HG02571 (cell line): ENCODE data around the gene HCFC1R1.
"Not testable (repeated sequence)": the region's sequence is repeated elsewhere in the genome, so short reads cannot be mapped to it uniquely, and the experiment has no call there.

Source experiments
- ATAC-seq: cut with Tn5 transposase; IDR thresholded peaks from one replicate; pipeline ENCODE4 v1.9.1; 2021; ENCODE audit warnings: mild to moderate bottlenecking, moderate library complexity; ENCODE audit not compliant: unreplicated experiment

Gene HCFC1R1, protein sequence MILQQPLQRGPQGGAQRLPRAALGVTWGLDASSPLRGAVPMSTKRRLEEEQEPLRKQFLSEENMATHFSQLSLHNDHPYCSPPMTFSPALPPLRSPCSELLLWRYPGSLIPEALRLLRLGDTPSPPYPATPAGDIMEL

DNA sequence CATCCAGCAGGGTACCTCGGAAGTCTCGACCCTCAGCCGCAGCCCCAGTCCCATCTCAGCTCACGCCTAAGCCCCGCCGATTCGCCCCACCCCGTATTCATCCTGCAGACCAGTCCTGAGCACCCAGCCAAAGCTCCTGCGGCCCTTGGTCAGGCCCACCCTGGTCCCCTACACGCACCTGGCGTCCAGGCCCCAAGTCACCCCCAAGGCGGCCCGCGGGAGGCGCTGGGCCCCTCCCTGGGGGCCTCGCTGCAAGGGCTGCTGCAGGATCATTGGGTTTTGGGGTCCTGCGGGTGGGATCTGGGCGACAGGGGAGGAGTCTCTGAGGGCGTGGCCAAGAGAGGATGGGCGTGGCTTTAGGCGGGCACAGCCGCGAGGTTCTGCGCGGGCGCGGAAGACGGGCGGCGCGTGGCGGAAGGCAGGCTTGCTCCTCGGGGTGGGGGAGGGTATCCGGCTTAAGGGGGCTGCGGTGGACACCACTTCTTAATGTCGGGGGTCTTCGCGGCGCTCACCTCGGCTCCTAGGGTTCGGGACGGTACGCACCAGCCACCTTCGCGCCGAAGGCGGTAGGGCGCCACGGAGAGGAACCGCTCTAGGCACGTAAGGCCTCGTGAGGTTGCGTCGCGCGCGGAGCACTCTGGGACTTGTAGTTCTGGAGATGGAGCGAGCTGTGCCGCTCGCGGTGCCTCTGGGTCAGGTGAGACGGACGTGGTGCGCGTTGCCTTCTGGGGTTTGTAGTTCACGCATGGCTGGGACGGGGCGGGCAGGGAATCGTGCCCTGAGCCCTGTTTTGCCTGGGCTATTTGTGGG is at the start of gene HCFC1R1, which contains the start of gene THOC6:
Gene HCFC1R1 (minus strand): TSS at position 274 of the 810 bp plus-strand sequence. CDS start 1 bp downstream, at position 273.
Gene THOC6 (plus strand): TSS at position 367 of the 810 bp plus-strand sequence. CDS start 292 bp downstream, at position 659.
- peak; percentile 65 for ATAC-seq

DNA sequence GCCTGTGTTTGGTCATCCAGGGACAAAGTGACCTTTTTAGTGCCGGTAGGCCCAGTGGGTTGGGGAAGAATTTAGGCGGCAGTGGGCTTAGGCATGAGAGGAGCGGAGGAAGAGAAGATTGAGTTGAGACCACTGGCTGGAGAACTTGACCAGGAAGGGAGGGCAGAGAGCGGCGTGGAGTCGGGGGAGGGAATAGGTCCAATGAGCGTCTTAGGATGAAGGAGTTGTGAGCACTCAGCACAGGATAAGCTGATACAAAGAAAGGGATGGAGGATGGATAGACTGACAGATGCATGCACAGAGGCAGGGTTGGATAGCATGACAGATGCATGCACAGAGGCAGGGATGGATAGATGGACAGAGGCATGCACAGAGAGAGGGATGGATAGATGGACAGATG is 49.7 kb upstream of the HCFC1R1 start:
- no peak for ATAC-seq

GRCh38 chr16:3072576-3073263 is 49.0 kb upstream of the HCFC1R1 start:
- ATAC-seq = not testable (repeated sequence)

GRCh38 chr16:3072148-3072547 is 48.4 kb upstream of the HCFC1R1 start:
- ATAC-seq = not testable (repeated sequence)

GRCh38 chr16:3071655-3072054 is 47.9 kb upstream of the HCFC1R1 start:
- no peak for ATAC-seq

DNA sequence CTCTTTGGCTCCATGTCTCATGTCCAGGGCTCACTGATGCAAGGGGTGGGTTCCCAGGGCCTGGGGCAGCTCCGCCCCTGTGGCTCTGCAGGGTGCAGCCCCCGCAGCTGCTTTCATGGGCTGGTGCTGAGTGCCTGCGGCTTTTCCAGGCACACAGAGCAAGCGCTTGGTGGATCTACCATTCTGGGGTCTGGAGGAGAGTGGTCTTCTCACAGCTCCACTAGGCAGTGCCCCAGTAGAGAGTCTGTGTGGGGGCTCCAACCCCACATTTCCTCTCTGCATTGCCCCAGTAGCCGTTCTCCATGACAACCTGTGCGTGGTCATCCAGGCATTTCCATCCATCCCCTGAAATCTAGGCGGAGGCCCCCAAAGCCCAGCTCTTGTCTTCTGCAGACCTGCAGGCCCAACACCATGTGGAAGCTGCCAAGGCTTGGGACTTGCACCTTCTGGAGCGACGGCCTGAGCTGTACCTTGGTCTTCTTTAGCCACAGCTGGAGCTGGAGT is 46.9 kb upstream of the HCFC1R1 start:
- no peak for ATAC-seq

DNA sequence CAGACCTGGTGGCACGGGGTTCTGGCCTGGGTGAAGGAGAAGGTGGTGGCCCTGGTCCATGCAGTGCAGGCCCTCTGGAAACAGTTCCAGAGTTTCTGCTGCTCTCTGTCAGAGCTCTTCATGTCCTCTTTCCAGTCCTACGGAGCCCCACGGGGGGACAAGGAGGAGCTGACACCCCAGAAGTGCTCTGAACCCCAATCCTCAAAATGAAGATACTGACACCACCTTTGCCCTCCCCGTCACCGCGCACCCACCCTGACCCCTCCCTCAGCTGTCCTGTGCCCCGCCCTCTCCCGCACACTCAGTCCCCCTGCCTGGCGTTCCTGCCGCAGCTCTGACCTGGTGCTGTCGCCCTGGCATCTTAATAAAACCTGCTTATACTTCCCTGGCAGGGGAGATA is 45.4 kb upstream of the HCFC1R1 start:
- not testable (repeated sequence) for ATAC-seq

GRCh38 chr16:3068487-3068886 is 44.7 kb upstream of the HCFC1R1 start:
- no peak for ATAC-seq

- ATAC-seq = no peak
These were observed 42.7 kb upstream of the HCFC1R1 start for GRCh38 chr16:3066440-3066748.

GRCh38 chr16:3065742-3066439 is 42.1 kb upstream of the HCFC1R1 start:
- ATAC-seq = no peak

DNA sequence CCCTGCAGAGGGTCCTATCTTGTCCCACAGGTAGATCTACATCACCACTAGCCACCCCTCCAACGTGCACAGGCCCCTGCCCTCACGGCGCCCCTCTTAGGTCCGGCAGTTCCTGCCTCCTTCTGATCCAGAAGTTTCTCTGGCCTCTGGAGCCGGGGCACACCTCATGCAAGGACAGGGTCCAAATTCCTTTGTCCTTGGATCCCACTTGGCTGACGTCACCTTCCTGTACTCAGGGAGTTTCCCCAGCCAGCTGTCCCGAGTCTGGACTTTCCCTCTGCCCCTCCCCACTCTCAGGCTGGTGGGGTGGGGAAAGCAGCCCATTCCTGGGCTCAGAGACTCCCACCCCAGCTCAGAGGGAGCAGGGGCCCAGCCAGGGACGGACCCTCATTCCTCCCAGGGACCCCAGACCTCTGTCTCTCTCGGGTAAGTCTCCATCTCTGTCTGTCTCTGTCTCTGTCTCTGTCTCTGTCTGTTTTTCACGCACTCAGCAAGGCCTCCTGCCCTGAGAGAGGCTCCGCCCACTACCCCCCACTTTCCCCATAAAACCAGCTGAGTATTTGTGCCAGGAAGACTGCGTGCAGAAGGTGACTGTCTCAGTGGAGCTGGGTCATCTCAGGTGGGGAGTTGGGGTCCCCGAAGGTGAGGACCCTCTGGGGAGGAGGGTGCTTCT is 41.5 kb upstream of the HCFC1R1 start, which contains the start of gene IL32:
Gene IL32 (plus strand): TSS at position 572 of the 673 bp plus-strand sequence. CDS start 172 bp downstream, outside the sequence.
- no peak for ATAC-seq

DNA sequence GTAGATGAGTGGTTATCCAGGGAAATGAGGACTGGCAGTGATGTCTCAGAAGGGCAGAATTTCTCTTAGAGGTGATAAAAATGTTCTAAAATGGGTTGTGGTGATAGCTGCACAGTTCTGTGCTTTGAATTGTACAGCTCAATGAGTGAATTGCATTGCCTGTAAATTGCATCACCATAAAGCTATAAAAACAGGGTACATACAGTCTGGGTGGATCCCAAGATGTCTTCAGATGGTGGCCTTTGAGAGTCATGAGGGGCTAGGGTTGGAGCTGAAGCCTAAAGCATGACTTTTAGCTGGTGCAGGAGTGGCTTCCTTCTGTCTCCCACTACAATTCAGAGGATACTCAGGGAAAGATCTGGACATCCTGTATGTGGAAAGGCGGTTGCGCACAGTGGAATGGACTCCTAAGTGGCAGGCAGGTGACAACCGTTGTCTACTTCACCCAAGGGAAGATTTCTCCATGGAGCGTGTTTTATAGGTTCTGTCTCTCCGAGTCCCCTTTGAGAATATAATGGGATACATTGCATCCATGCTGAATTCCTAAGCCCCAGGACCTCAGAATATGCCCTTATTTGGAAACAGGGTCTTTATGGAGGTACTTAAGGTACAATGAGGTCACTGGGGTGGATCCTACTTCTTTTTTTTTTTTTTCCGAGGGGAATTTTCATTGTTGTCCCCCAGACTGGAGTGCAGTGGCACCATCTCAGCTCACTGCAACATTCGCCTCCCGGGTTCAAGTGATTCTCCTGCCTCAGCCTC is 40.1 kb upstream of the HCFC1R1 start:
- no peak for ATAC-seq

- ATAC-seq = no peak
These were observed 38.8 kb upstream of the HCFC1R1 start for GRCh38 chr16:3062553-3062952.

DNA sequence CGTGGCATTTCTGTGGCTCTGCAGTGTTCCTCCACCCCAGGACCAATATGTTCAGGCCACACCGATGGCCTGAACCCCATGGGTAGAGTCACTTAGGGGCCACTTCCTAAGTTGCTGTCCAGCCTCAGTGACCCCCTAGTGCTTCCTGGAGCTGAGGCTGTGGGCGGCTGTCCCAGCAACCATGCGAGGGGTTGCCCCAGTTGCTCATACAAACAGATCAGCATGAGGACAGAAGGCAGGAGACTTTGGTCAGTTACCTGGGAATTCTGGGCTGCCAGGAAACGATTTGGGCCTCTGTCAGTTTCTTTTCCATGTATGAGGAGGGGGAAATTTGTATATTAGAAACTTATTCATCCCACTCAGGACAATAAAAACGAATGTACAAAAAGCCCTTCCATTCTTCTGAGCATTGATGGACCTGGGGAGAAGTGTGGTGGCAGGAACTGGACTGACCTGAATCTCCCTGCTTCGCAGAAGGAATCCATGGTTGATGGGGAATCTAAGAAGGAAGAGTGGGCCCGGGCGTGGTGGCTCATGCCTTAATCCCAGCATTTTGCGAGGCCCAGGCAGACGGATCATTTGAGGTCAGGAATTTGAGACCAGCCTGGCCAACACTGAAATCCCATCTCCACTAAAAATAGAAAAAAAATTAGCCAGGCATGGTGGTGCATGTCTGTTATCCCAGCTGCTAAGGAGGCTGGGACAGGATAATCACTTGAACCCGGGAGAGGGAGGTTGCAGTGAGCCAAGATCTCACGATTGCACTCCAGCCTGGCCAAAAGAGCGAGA is 36.8 kb upstream of the HCFC1R1 start:
- no peak for ATAC-seq

GRCh38 chr16:3059723-3060242 is 36.0 kb upstream of the HCFC1R1 start:
- no peak for ATAC-seq

DNA sequence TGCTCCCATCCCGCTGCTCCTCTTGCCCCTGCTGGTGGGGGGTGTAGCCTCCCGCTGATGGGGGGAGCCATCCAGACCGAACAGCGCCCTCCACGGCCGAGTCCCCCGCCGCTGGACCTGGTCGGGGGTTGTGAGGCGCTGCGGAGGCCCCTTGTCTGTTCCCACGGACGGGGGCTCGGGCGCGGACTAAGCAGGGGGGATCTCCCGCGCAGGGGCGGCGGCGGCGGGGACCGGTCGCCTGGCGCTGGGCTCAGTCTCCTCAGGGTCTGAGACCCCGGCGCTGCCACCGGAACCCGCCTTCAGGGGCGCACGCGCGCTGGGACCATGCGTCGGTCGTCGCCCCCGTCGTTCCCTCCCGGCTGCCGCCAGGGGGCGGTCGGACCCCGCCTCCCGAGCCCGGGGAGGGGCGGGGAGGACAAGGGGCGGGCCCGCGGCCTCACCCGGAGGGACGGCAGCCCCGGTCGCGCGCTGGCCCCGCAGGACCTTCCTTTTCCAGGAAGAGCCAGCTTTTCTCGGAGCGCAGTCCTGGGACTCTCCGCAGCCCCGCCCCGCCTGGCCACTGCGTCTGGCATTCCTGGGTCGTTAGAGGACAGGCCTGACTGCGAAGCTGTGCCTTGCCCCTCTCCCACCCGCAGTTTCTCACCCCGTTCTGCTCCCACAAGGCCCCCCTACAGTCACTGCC is 35.4 kb upstream of the HCFC1R1 start:
- peak; percentile 80 for ATAC-seq

DNA sequence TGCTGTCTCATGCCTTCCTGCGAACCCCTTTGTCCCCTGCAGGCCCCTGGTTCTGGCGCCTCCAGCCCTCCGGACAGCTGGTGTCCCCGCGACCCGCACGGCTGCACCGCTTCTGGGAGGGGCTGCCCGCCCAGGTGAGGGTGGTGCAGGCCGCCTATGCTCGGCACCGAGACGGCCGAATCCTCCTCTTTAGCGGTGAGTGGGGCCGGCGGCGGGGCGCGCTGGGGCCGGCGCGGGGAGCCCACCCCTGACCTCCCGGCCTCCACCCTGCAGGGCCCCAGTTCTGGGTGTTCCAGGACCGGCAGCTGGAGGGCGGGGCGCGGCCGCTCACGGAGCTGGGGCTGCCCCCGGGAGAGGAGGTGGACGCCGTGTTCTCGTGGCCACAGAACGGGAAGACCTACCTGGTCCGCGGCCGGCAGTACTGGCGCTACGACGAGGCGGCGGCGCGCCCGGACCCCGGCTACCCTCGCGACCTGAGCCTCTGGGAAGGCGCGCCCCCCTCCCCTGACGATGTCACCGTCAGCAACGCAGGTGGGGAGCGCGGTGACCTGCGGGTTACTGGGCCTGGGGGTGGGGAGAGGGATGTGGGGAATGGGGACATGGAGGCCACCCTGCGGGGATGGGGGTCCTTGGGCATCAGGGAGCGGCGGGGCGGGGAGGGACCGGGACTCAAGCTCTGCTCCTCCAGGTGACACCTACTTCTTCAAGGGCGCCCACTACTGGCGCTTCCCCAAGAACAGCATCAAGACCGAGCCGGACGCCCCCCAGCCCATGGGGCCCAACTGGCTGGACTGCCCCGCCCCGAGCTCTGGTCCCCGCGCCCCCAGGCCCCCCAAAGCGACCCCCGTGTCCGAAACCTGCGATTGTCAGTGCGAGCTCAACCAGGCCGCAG is 34.6 kb upstream of the HCFC1R1 start:
- no peak for ATAC-seq
